Prostate gland (tissue), 2 donors: Measurements from ENCODE around the gene TNP2. TPM values are rescaled to one million over a fixed set of nuclear protein-coding genes. Genes with fewer than 3 reads are reported as not detected.
A peak's percentile ranks its signal among the peaks of the same experiment; 100 is the strongest.

Experiments
- DNase-seq: peaks from one replicate; pipeline ENCODE4 v3.0.0-alpha.2; 2019; ENCODE audit warnings: low spot score
- H3K27ac ChIP-seq, 2 donors: fragments of 200-600 bp; sonication (generic); 2 replicates each; pipeline ENCODE4 v1.5.1; 2017 to 2019
- H3K27me3 ChIP-seq: fragments of 200-600 bp; sonication (generic); replicated peaks from 2 replicates; pipeline ENCODE4 v1.5.1; 2019; ENCODE audit not compliant: insufficient read depth
- H3K36me3 ChIP-seq, 2 donors: fragments of 200-600 bp; sonication (generic); 1 replicate in 1 of 2; 2 replicates in 1 of 2; pipeline versions ENCODE4 v1.5.1 to v1.8.1; 2017 to 2019
- H3K4me1 ChIP-seq: fragments of 200-600 bp; sonication (generic); replicated peaks from 2 replicates; pipeline ENCODE4 v1.5.1; 2019
- H3K4me3 ChIP-seq, 2 donors: fragments of 200-600 bp; sonication (generic); 2 replicates each; pipeline ENCODE4 v1.5.1; 2017 to 2019
- H3K9me3 ChIP-seq: fragments of 200-600 bp; sonication (generic); 2 replicates; pipeline ENCODE4 v1.5.1; 2017
- CTCF ChIP-seq, 4 experiments: fragments of 200-600 bp in 2 of 4; fragments of 450-650 bp in 2 of 4; sonication (generic) in 2 of 4; IDR thresholded peaks; 1 replicate in 3 of 4; 2 replicates in 1 of 4; pipeline ENCODE4 v1.5.1; 2016 to 2019; ENCODE audit warnings: antibody characterized with exemption in 4 of 4, mild to moderate bottlenecking in 2 of 4, moderate library complexity in 2 of 4
- POLR2A ChIP-seq: fragments of 450-650 bp; IDR thresholded peaks from one replicate; pipeline ENCODE4 v1.6.1; 2016; ENCODE audit warnings: antibody characterized with exemption, mild to moderate bottlenecking
- POLR2AphosphoS5 ChIP-seq: sonication (generic); formaldehyde crosslinking; IDR thresholded peaks from one replicate; pipeline ENCODE4 v1.6.1; 2017; ENCODE audit warnings: antibody characterized with exemption
- WGBS: methylation state at CpG from one replicate; pipeline ENCODE4 v1.1.5; 2018; 5-methylcytosine and 5-hydroxymethylcytosine counted together
- intact Hi-C: fragments of 100-400 bp; cut with DNase I; formaldehyde crosslinking; loops from one replicate; pipeline ENCODE4 v1.14.2; 2022
- total RNA-seq, 2 donors: library from RNA; depleted of rRNA; stranded (reverse); fragments of >200 nt; gene quantifications; one replicate each; pipeline ENCODE4 v1.1.0, GENCODE V29; 2016

The TNP2 gene
- total RNA-seq, 2 donors from 2014 or later, result not detected

DNA sequence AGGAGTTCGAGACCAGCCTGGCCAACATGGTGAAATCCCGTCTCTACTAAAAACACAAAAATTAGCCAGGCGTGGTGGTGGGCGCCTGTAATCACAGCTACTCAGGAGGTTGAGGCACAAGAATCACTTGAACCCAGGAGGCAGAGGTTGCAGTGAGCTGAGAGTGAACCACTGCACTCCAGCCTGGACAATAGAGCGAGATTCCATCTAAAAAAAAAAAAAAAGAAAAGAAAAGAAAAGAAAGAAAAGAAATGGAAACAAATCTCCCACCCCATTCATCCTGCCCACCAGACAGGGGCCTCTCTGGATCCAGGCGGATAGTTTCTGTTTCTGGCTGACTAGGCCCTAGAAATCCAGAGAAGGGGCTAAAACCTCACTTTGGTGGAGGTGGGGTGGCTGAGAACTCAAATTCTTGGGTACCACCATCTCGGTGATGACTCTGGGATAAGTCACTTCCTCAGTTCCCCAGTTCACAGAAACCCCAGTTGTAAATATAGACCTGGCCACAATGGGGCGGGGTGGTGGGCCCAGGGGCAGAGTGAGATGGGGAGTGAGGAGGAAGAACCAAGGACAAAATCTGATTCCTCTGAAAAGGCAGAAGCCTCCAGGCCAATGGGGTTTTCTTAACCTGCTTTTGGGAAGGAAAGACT is 35.3 kb downstream of the TNP2 start:
- DNase-seq, result no peak
- TF ChIP-seq POLR2A (no peak), CTCF (IDR thresholded peaks at IDR 0.05) (no peak), POLR2AphosphoS5 (no peak)
- 95% methylated on average over 8 of the region's 8 CpGs for WGBS
- Histone ChIP-seq H3K4me3 (no peak overlapping the region), H3K4me1 (no peaks in the 10 kb centered on the region), H3K27ac (no peak overlapping the region), H3K9me3 (no peaks in the 10 kb centered on the region), H3K36me3 (no peaks in the 10 kb centered on the region), H3K27me3 (no peaks in the 10 kb centered on the region)
- intact Hi-C loops, result no loop called here

- Histone ChIP-seq H3K27me3 (no peaks in the 10 kb centered on the region), H3K9me3 (no peaks in the 10 kb centered on the region), H3K27ac (no peak overlapping the region), H3K4me3 (no peak overlapping the region), H3K36me3 (no peaks in the 10 kb centered on the region), H3K4me1 (no peaks in the 10 kb centered on the region)
- TF ChIP-seq POLR2AphosphoS5 (peak; percentile 22), POLR2A (no peak)
- DNase-seq, result no peak
- intact Hi-C loops, result no loop called here
- WGBS, result 37% methylated on average over 35 of the region's 35 CpGs
Observed at GRCh38 chr16:11232852-11233726, 36.0 kb downstream of the TNP2 start.

DNA sequence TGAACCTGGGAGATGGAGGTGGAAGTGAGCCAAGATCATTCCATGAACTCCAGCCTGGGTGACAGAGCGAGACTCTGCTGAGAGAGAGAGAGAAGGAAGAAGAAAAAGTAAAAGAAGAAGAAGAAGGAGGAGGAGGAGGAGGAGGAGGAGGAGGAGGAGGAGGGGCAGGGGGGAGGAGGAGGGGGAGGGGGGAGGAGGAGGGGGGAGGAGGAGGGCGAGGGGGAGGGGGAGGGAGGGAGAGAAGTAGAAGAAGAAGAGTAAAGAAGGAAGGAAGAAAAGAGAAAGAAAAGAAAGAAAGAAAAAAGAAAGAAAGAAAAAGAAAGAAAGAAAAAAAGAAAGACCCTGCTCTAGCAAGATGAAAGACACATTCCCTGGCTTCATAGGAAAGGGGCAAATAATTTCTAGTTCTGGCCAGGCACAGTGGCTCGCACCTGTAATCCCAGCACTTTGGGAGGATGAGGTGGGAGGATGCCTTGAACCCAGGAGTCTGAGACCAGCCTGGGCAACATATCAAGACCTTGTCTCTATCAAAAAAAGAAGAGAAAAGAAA is 36.7 kb downstream of the TNP2 start:
- DNase-seq, result no peak
- WGBS, result 83% methylated on average over 2 of the region's 3 CpGs
- H3K4me1 ChIP-seq, result no peaks in the 10 kb centered on the region
- no peaks in the 10 kb centered on the region for H3K36me3 ChIP-seq
- no peaks in the 10 kb centered on the region for H3K27me3 ChIP-seq
- intact Hi-C loops, result no loop called here
- no peak overlapping the region for H3K27ac ChIP-seq
- H3K4me3 ChIP-seq, result no peak overlapping the region
- H3K9me3 ChIP-seq, result no peaks in the 10 kb centered on the region
- TF ChIP-seq POLR2A (no peak), CTCF (IDR thresholded peaks at IDR 0.05) (no peak), POLR2AphosphoS5 (no peak)

GRCh38 chr16:11231367-11231970 is 37.7 kb downstream of the TNP2 start:
- no peaks in the 10 kb centered on the region for H3K36me3 ChIP-seq
- H3K4me1 ChIP-seq, result no peaks in the 10 kb centered on the region
- H3K9me3 ChIP-seq, result no peaks in the 10 kb centered on the region
- 74% methylated on average over 10 of the region's 10 CpGs for WGBS
- no peak overlapping the region for H3K27ac ChIP-seq
- intact Hi-C loops, result no loop called here
- no peaks in the 10 kb centered on the region for H3K27me3 ChIP-seq
- no peak for DNase-seq
- TF ChIP-seq POLR2A, result no peak
- no peak for TF ChIP-seq CTCF (IDR thresholded peaks at IDR 0.05)
- TF ChIP-seq POLR2AphosphoS5, result no peak
- no peak overlapping the region for H3K4me3 ChIP-seq

- DNase-seq, result peak; percentile 91
- Histone ChIP-seq H3K4me1 (no peaks in the 10 kb centered on the region), H3K27me3 (no peaks in the 10 kb centered on the region), H3K4me3 (no peak overlapping the region), H3K27ac (peak overlapping the region in 1 of 2 donors; percentile 36), H3K36me3 (no peaks in the 10 kb centered on the region), H3K9me3 (no peaks in the 10 kb centered on the region)
- TF ChIP-seq POLR2AphosphoS5 (peak; percentile 87), CTCF (IDR thresholded peaks at IDR 0.05) (no peak), POLR2A (no peak)
- 41% methylated on average over 4 of the region's 4 CpGs for WGBS
- intact Hi-C loops, result no loop called here
Observed at GRCh38 chr16:11229906-11230305, 39.2 kb downstream of the TNP2 start.
